ENCODE results near the gene RASGRF1. TPM values are rescaled to one million over a fixed set of nuclear protein-coding genes. Genes with fewer than 3 reads are reported as not detected.

Gene RASGRF1
- total and polyA plus RNA-seq, 2 donors (not counting 1 experiment from before 2014, with no cell fraction given): 1.0 to 9.4 TPM

DNA sequence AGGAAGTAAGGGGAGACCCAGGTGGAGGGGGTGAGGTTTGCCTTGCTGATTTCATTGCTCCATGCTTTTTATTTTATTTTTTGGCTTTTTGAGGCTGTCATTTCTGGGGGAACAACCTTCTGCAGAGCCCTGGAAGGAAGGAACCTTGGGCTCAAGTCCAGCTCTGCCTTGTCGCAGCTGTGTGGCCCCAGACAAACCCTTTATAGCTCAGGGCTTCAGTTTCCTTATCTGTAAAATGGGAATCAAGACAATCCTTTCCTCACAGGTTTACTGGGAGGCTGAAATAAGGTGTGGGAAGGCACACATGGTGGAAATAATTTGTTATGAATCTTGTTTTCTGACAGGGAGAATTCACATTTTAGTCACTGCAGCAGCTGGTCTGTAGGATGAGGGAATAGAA is 100.3 kb downstream of the RASGRF1 start:
- no peak overlapping the region for H3K27ac ChIP-seq (ENCODE audit: low read length in 2 of 2)
- H3K4me3 ChIP-seq (ENCODE audit: control extremely low read depth in 1 of 5, extremely low read depth in 1 of 5, insufficient read depth in 1 of 5, low read depth in 2 of 5, low read length in 4 of 5): no peak overlapping the region
- intact Hi-C loops (cut with micrococcal nuclease): no loop called here
- H3K4me1 Mint-ChIP-seq: peaks cover 25% of the 10 kb centered on the region
- H3K27me3 Mint-ChIP-seq: no peaks in the 10 kb centered on the region
- WGBS (ENCODE audit: insufficient coverage): 80% methylated on average over 1 of the region's 1 CpG
- H3K27ac Mint-ChIP-seq: no peak overlapping the region
- DNase-seq: no peak
- no peaks in the 10 kb centered on the region for H4K20me1 ChIP-seq (ENCODE audit: control insufficient read depth, insufficient read depth, low read length, poor library complexity, severe bottlenecking)
- H3K4me1 ChIP-seq (ENCODE audit: control insufficient read depth in 2 of 2, insufficient read depth in 2 of 2, low read length in 2 of 2): peaks cover 5 to 26% of the 10 kb centered on the region in 2 donors
- H3K79me2 ChIP-seq (ENCODE audit: control insufficient read depth, insufficient read depth, low read length): no peaks in the 10 kb centered on the region
- no peaks in the 10 kb centered on the region for H3K36me3 ChIP-seq (replicated peaks in 1 of 2; ENCODE audit: control extremely low read depth in 1 of 2, control insufficient read depth in 1 of 2, extremely low read depth in 1 of 2, insufficient read depth in 2 of 2, low read length in 1 of 2)
- H3K4me2 ChIP-seq (replicated peaks; ENCODE audit: low read depth, low read length, poor library complexity, severe bottlenecking): no peak overlapping the region
- H3K27me3 ChIP-seq (replicated peaks in 1 of 4; ENCODE audit: control extremely low read depth in 1 of 4, control insufficient read depth in 3 of 4, insufficient read depth in 4 of 4, low read length in 3 of 4): no peaks in the 10 kb centered on the region
- TF ChIP-seq CTCF (IDR thresholded peaks at IDR 0.05): no peak
- TF ChIP-seq EZH2 (IDR thresholded peaks at IDR 0.05; ENCODE audit: borderline replicate concordance, insufficient read depth, low read depth, low read length, poor library complexity, severe bottlenecking): no peak
- H2AFZ ChIP-seq (ENCODE audit: insufficient read depth, low read depth, low read length, poor library complexity, severe bottlenecking): no peak overlapping the region
- no peak for ATAC-seq (ENCODE audit: low read depth)
- ChIA-PET POLR2A (no interaction called here), CTCF (no interaction called here)
- H3K9me3 Mint-ChIP-seq (ENCODE audit: insufficient read depth): no peaks in the 10 kb centered on the region
- no peak overlapping the region for H3K9ac ChIP-seq (ENCODE audit: low read length)
- H3K9me3 ChIP-seq (ENCODE audit: control extremely low read depth in 1 of 3, control insufficient read depth in 2 of 3, insufficient read depth in 1 of 3, low read length in 2 of 3): no peaks in the 10 kb centered on the region
- H3K4me3 Mint-ChIP-seq: no peak overlapping the region

DNA sequence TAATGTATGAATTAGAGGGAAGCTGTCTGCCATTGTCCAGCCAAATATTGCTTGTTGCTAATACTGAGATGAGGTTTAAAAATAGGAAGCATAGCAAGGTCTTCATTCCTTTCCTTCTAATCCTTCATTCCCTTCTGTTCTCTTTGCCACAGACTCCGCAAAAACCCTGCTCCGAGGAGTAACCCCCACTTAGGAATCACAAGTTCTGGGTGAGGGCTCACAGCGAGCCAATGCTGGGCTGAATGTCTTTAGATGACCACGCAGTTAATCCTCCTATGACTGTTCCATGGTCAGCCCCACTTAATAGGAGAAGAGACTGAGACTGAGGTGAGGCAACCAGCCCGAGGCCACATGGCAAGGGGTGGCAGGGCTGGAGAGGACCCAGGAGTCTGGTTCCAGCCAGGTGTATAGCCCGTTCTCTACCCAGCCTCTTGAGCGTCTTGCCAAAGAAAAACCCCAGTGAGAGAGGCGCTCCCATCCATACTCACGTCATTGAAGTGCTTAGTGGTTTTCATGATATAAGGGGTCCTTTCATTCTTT is 100.8 kb downstream of the RASGRF1 start:
- no peak overlapping the region for H3K27ac Mint-ChIP-seq
- H3K36me3 ChIP-seq (replicated peaks in 1 of 2; ENCODE audit: control extremely low read depth in 1 of 2, control insufficient read depth in 1 of 2, extremely low read depth in 1 of 2, insufficient read depth in 2 of 2, low read length in 1 of 2): no peaks in the 10 kb centered on the region
- CTCF ChIA-PET: interaction anchor here (1.0 to 1.8 kb wide), 4 partner anchors 10 to 81 kb away, joined by 4 to 11 read pairs (median 5); no protein-coding TSS in a partner anchor
- H3K27ac ChIP-seq (ENCODE audit: low read length in 2 of 2): no peak overlapping the region
- POLR2A ChIA-PET: no interaction called here
- H3K4me1 ChIP-seq (ENCODE audit: control insufficient read depth in 2 of 2, insufficient read depth in 2 of 2, low read length in 2 of 2): peaks cover 5 to 26% of the 10 kb centered on the region in 2 donors
- WGBS (ENCODE audit: insufficient coverage): 100% methylated on average over 5 of the region's 9 CpGs
- TF ChIP-seq CTCF (IDR thresholded peaks at IDR 0.05) (no peak), EZH2 (IDR thresholded peaks at IDR 0.05; ENCODE audit: borderline replicate concordance, insufficient read depth, low read depth, low read length, poor library complexity, severe bottlenecking) (no peak)
- H3K9ac ChIP-seq (ENCODE audit: low read length): no peak overlapping the region
- intact Hi-C loops (cut with micrococcal nuclease): no loop called here
- no peaks in the 10 kb centered on the region for H4K20me1 ChIP-seq (ENCODE audit: control insufficient read depth, insufficient read depth, low read length, poor library complexity, severe bottlenecking)
- DNase-seq (no peak), ATAC-seq (ENCODE audit: low read depth) (no peak)
- no peak overlapping the region for H2AFZ ChIP-seq (ENCODE audit: insufficient read depth, low read depth, low read length, poor library complexity, severe bottlenecking)
- peaks cover 25% of the 10 kb centered on the region for H3K4me1 Mint-ChIP-seq
- no peak overlapping the region for H3K4me2 ChIP-seq (replicated peaks; ENCODE audit: low read depth, low read length, poor library complexity, severe bottlenecking)
- no peaks in the 10 kb centered on the region for H3K27me3 ChIP-seq (replicated peaks in 1 of 4; ENCODE audit: control extremely low read depth in 1 of 4, control insufficient read depth in 3 of 4, insufficient read depth in 4 of 4, low read length in 3 of 4)
- H3K27me3 Mint-ChIP-seq: no peaks in the 10 kb centered on the region
- no peaks in the 10 kb centered on the region for H3K9me3 Mint-ChIP-seq (ENCODE audit: insufficient read depth)
- no peaks in the 10 kb centered on the region for H3K79me2 ChIP-seq (ENCODE audit: control insufficient read depth, insufficient read depth, low read length)
- no peaks in the 10 kb centered on the region for H3K9me3 ChIP-seq (ENCODE audit: control extremely low read depth in 1 of 3, control insufficient read depth in 2 of 3, insufficient read depth in 1 of 3, low read length in 2 of 3)
- H3K4me3 Mint-ChIP-seq: no peak overlapping the region
- H3K4me3 ChIP-seq (ENCODE audit: control extremely low read depth in 1 of 5, extremely low read depth in 1 of 5, insufficient read depth in 1 of 5, low read depth in 2 of 5, low read length in 4 of 5): no peak overlapping the region

Measured in B cell (primary cell).